OCI-M2 (cell line): ENCODE data around the gene GABRA1.

Source experiments
- DNase-seq: peaks from one replicate; lab custom pipeline; 2025; ENCODE audit not compliant: unreplicated experiment; lab: John Stamatoyannopoulos, UW

Gene GABRA1

GRCh38 chr5:161847941-161848391, at the start of gene GABRA1:
GABRA1 (plus strand) TSS chr5:161848120; CDS start chr5:161850811, 2,691 bp downstream.
- no peak for DNase-seq

GRCh38 chr5:161799316-161799715, 48.6 kb upstream of the GABRA1 start:
- DNase-seq = no peak

GRCh38 chr5:161804263-161804662, 43.7 kb upstream of the GABRA1 start:
- DNase-seq = no peak

GRCh38 chr5:161846746-161847145, 1.2 kb upstream of the GABRA1 start:
- DNase-seq = no peak

- no peak for DNase-seq
Measured at GRCh38 chr5:161847447-161847846, 473 bp upstream of the GABRA1 start.

- DNase-seq = no peak
Measured at GRCh38 chr5:161850491-161850890, 2.6 kb downstream of the GABRA1 start.

- no peak for DNase-seq
Measured at GRCh38 chr5:161851691-161852299, 3.9 kb downstream of the GABRA1 start.

- no peak for DNase-seq
Measured at GRCh38 chr5:161857358-161857757, 9.4 kb downstream of the GABRA1 start.

GRCh38 chr5:161863259-161863658, 15.3 kb downstream of the GABRA1 start:
- no peak for DNase-seq

GRCh38 chr5:161863811-161864210, 15.9 kb downstream of the GABRA1 start:
- DNase-seq = no peak

- DNase-seq = no peak
Measured at GRCh38 chr5:161865510-161865909, 17.6 kb downstream of the GABRA1 start.

- no peak for DNase-seq
Measured at GRCh38 chr5:161889971-161890370, 42.1 kb downstream of the GABRA1 start.

- DNase-seq = no peak
Measured at GRCh38 chr5:161895514-161895913, 47.6 kb downstream of the GABRA1 start.

GRCh38 chr5:161897033-161897432, 49.1 kb downstream of the GABRA1 start:
- DNase-seq = no peak

- DNase-seq = no peak
Measured at GRCh38 chr5:161899590-161899989, 51.7 kb downstream of the GABRA1 start.

- no peak for DNase-seq
Measured at GRCh38 chr5:161900981-161901380, 53.1 kb downstream of the GABRA1 start.

- DNase-seq = no peak
Measured at GRCh38 chr5:161921781-161922180, 73.9 kb downstream of the GABRA1 start.

- DNase-seq = no peak
Measured at GRCh38 chr5:161924270-161924669, 76.3 kb downstream of the GABRA1 start.

GRCh38 chr5:161925960-161926359, 78.0 kb downstream of the GABRA1 start:
- no peak for DNase-seq

- no peak for DNase-seq
Measured at GRCh38 chr5:161934486-161934885, 86.6 kb downstream of the GABRA1 start.

GRCh38 chr5:161944974-161945373, 97.1 kb downstream of the GABRA1 start:
- DNase-seq = no peak

GRCh38 chr5:161946911-161947310, 99.0 kb downstream of the GABRA1 start:
- no peak for DNase-seq
